ENCODE results near the gene EMD.

The EMD gene

GRCh38 chrX:154355776-154356140, 23.3 kb upstream of the EMD start:
- H3K36me3 ChIP-seq (ENCODE audit: low read length): no peaks in the 10 kb centered on the region
- TF ChIP-seq EZH2phosphoT487 (conservative IDR thresholded peaks at IDR 0.05; ENCODE audit: low read length): no peak
- no peak for TF ChIP-seq CTCF (IDR thresholded peaks at IDR 0.05; ENCODE audit: insufficient read depth, low read length, poor library complexity, severe bottlenecking)
- H3K27me3 ChIP-seq (ENCODE audit: low read length): no peaks in the 10 kb centered on the region
- no peak overlapping the region for H3K9ac ChIP-seq (ENCODE audit: low read length)
- H3F3A ChIP-seq (ENCODE audit: insufficient read depth): no peaks in the 10 kb centered on the region
- H2AFZ ChIP-seq (ENCODE audit: low read depth, low read length, severe bottlenecking): no peak overlapping the region
- H3K4me3 ChIP-seq (ENCODE audit: insufficient read depth, low read length, poor library complexity, severe bottlenecking): no peak overlapping the region
- no peaks in the 10 kb centered on the region for H3K9me2 ChIP-seq (replicated peaks; ENCODE audit: insufficient read depth, low read length)
- H4K20me1 ChIP-seq (ENCODE audit: low read depth, low read length): no peaks in the 10 kb centered on the region
- no peaks in the 10 kb centered on the region for H3K79me2 ChIP-seq (ENCODE audit: insufficient read depth, low read length)
- no peaks in the 10 kb centered on the region for H3K9me3 ChIP-seq (ENCODE audit: insufficient read depth, low read length)
- no peak overlapping the region for H3K27ac ChIP-seq (ENCODE audit: low read depth, low read length)
- H3K4me2 ChIP-seq (ENCODE audit: low read depth, low read length, poor library complexity, severe bottlenecking): no peak overlapping the region

- no peak overlapping the region for H3K9ac ChIP-seq (ENCODE audit: low read length)
- H4K20me1 ChIP-seq (ENCODE audit: low read depth, low read length): no peaks in the 10 kb centered on the region
- no peaks in the 10 kb centered on the region for H3K9me3 ChIP-seq (ENCODE audit: insufficient read depth, low read length)
- no peaks in the 10 kb centered on the region for H3F3A ChIP-seq (ENCODE audit: insufficient read depth)
- H3K4me2 ChIP-seq (ENCODE audit: low read depth, low read length, poor library complexity, severe bottlenecking): no peak overlapping the region
- no peaks in the 10 kb centered on the region for H3K9me2 ChIP-seq (replicated peaks; ENCODE audit: insufficient read depth, low read length)
- no peak overlapping the region for H2AFZ ChIP-seq (ENCODE audit: low read depth, low read length, severe bottlenecking)
- no peak for TF ChIP-seq CTCF (IDR thresholded peaks at IDR 0.05; ENCODE audit: insufficient read depth, low read length, poor library complexity, severe bottlenecking)
- no peak for TF ChIP-seq EZH2phosphoT487 (conservative IDR thresholded peaks at IDR 0.05; ENCODE audit: low read length)
- no peak overlapping the region for H3K4me3 ChIP-seq (ENCODE audit: insufficient read depth, low read length, poor library complexity, severe bottlenecking)
- H3K27ac ChIP-seq (ENCODE audit: low read depth, low read length): no peak overlapping the region
- no peaks in the 10 kb centered on the region for H3K79me2 ChIP-seq (ENCODE audit: insufficient read depth, low read length)
- no peaks in the 10 kb centered on the region for H3K36me3 ChIP-seq (ENCODE audit: low read length)
- no peaks in the 10 kb centered on the region for H3K27me3 ChIP-seq (ENCODE audit: low read length)
Observed at GRCh38 chrX:154356596-154356995, 22.5 kb upstream of the EMD start.

GRCh38 chrX:154357205-154357604, 21.9 kb upstream of the EMD start:
- no peaks in the 10 kb centered on the region for H4K20me1 ChIP-seq (ENCODE audit: low read depth, low read length)
- no peaks in the 10 kb centered on the region for H3K27me3 ChIP-seq (ENCODE audit: low read length)
- H3K4me3 ChIP-seq (ENCODE audit: insufficient read depth, low read length, poor library complexity, severe bottlenecking): no peak overlapping the region
- no peaks in the 10 kb centered on the region for H3K79me2 ChIP-seq (ENCODE audit: insufficient read depth, low read length)
- H3K9me2 ChIP-seq (replicated peaks; ENCODE audit: insufficient read depth, low read length): no peaks in the 10 kb centered on the region
- H3K27ac ChIP-seq (ENCODE audit: low read depth, low read length): no peak overlapping the region
- H3K9ac ChIP-seq (ENCODE audit: low read length): no peak overlapping the region
- H3K36me3 ChIP-seq (ENCODE audit: low read length): no peaks in the 10 kb centered on the region
- H3F3A ChIP-seq (ENCODE audit: insufficient read depth): no peaks in the 10 kb centered on the region
- H3K9me3 ChIP-seq (ENCODE audit: insufficient read depth, low read length): no peaks in the 10 kb centered on the region
- no peak overlapping the region for H2AFZ ChIP-seq (ENCODE audit: low read depth, low read length, severe bottlenecking)
- TF ChIP-seq CTCF (IDR thresholded peaks at IDR 0.05; ENCODE audit: insufficient read depth, low read length, poor library complexity, severe bottlenecking): no peak
- no peak for TF ChIP-seq EZH2phosphoT487 (conservative IDR thresholded peaks at IDR 0.05; ENCODE audit: low read length)
- H3K4me2 ChIP-seq (ENCODE audit: low read depth, low read length, poor library complexity, severe bottlenecking): no peak overlapping the region

GRCh38 chrX:154358011-154358410, 21.1 kb upstream of the EMD start:
- H3K27me3 ChIP-seq (ENCODE audit: low read length): no peaks in the 10 kb centered on the region
- no peaks in the 10 kb centered on the region for H3F3A ChIP-seq (ENCODE audit: insufficient read depth)
- H4K20me1 ChIP-seq (ENCODE audit: low read depth, low read length): no peaks in the 10 kb centered on the region
- TF ChIP-seq CTCF (IDR thresholded peaks at IDR 0.05; ENCODE audit: insufficient read depth, low read length, poor library complexity, severe bottlenecking) (no peak), EZH2phosphoT487 (conservative IDR thresholded peaks at IDR 0.05; ENCODE audit: low read length) (no peak)
- H2AFZ ChIP-seq (ENCODE audit: low read depth, low read length, severe bottlenecking): no peak overlapping the region
- H3K9ac ChIP-seq (ENCODE audit: low read length): no peak overlapping the region
- no peak overlapping the region for H3K4me3 ChIP-seq (ENCODE audit: insufficient read depth, low read length, poor library complexity, severe bottlenecking)
- H3K9me3 ChIP-seq (ENCODE audit: insufficient read depth, low read length): no peaks in the 10 kb centered on the region
- no peaks in the 10 kb centered on the region for H3K79me2 ChIP-seq (ENCODE audit: insufficient read depth, low read length)
- no peaks in the 10 kb centered on the region for H3K36me3 ChIP-seq (ENCODE audit: low read length)
- H3K4me2 ChIP-seq (ENCODE audit: low read depth, low read length, poor library complexity, severe bottlenecking): no peak overlapping the region
- H3K27ac ChIP-seq (ENCODE audit: low read depth, low read length): no peak overlapping the region
- no peaks in the 10 kb centered on the region for H3K9me2 ChIP-seq (replicated peaks; ENCODE audit: insufficient read depth, low read length)

All from SU-DHL-6 (cell line).